Measurements from ENCODE around the gene PTPRD.

Gene PTPRD

DNA sequence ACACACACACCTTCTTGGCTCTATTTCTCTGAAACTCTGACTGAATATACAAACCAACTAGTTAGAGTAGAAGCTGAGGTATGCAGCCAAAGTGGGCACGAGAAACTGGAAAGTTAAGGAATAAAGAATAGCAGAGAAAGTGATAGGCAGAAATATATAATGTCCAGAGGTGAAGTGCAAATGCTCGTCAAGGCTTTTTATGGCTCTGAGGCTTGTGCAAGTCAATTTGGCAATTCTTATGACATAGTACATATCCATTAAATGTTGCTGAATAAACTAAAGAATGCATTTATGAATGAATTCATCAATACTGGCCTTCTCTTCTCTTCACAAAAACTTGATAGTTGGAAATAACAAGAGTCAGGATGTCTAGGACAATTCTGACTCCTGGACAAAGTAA, 2323.1 kb downstream of the PTPRD start:
- Histone ChIP-seq H3K9me2 (replicated peaks; ENCODE audit: insufficient read depth, low read length) (no peaks in the 10 kb centered on the region), H3K27ac (ENCODE audit: low read depth, low read length) (no peak overlapping the region), H2AFZ (ENCODE audit: low read depth, low read length, severe bottlenecking) (no peak overlapping the region), H3K9ac (ENCODE audit: low read length) (no peak overlapping the region), H4K20me1 (ENCODE audit: low read depth, low read length) (no peaks in the 10 kb centered on the region), H3K4me3 (ENCODE audit: insufficient read depth, low read length, poor library complexity, severe bottlenecking) (no peak overlapping the region), H3K9me3 (ENCODE audit: insufficient read depth, low read length) (no peaks in the 10 kb centered on the region), H3K79me2 (ENCODE audit: insufficient read depth, low read length) (no peaks in the 10 kb centered on the region), H3K27me3 (ENCODE audit: low read length) (no peaks in the 10 kb centered on the region), H3F3A (ENCODE audit: insufficient read depth) (no peaks in the 10 kb centered on the region), H3K36me3 (ENCODE audit: low read length) (no peaks in the 10 kb centered on the region), H3K4me2 (ENCODE audit: low read depth, low read length, poor library complexity, severe bottlenecking) (no peak overlapping the region)
- TF ChIP-seq EZH2phosphoT487 (conservative IDR thresholded peaks at IDR 0.05; ENCODE audit: low read length) = no peak
- TF ChIP-seq, protein P1, sequence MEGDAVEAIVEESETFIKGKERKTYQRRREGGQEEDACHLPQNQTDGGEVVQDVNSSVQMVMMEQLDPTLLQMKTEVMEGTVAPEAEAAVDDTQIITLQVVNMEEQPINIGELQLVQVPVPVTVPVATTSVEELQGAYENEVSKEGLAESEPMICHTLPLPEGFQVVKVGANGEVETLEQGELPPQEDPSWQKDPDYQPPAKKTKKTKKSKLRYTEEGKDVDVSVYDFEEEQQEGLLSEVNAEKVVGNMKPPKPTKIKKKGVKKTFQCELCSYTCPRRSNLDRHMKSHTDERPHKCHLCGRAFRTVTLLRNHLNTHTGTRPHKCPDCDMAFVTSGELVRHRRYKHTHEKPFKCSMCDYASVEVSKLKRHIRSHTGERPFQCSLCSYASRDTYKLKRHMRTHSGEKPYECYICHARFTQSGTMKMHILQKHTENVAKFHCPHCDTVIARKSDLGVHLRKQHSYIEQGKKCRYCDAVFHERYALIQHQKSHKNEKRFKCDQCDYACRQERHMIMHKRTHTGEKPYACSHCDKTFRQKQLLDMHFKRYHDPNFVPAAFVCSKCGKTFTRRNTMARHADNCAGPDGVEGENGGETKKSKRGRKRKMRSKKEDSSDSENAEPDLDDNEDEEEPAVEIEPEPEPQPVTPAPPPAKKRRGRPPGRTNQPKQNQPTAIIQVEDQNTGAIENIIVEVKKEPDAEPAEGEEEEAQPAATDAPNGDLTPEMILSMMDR (IDR thresholded peaks at IDR 0.05; ENCODE audit: insufficient read depth, low read length, poor library complexity, severe bottlenecking) = no peak

DNA sequence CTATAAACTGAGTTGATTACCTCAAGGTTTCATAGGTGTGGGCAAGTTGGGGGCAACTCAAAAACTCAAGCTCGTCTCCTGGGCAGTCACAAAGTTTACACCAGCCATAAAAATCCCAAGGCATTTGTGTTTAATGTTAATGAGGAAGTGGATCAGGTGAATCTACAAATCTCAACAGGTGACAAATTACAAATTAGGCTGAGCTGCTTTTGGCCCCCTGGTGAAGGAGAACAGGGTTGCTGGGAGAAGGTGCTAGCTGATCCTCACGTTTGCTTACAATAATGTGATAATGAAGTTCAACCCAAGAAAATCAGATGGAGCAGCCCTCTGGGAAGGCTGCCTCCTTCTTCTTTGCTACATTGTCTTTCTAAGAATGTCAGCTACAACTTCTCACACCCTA, 2324.8 kb downstream of the PTPRD start:
- Histone ChIP-seq H3K27ac (ENCODE audit: low read depth, low read length) (no peak overlapping the region), H4K20me1 (ENCODE audit: low read depth, low read length) (no peaks in the 10 kb centered on the region), H3K4me3 (ENCODE audit: insufficient read depth, low read length, poor library complexity, severe bottlenecking) (no peak overlapping the region), H3F3A (ENCODE audit: insufficient read depth) (no peaks in the 10 kb centered on the region), H3K79me2 (ENCODE audit: insufficient read depth, low read length) (no peaks in the 10 kb centered on the region), H3K9me3 (ENCODE audit: insufficient read depth, low read length) (no peaks in the 10 kb centered on the region), H3K36me3 (ENCODE audit: low read length) (no peaks in the 10 kb centered on the region), H3K9me2 (replicated peaks; ENCODE audit: insufficient read depth, low read length) (no peaks in the 10 kb centered on the region), H2AFZ (ENCODE audit: low read depth, low read length, severe bottlenecking) (no peak overlapping the region), H3K9ac (ENCODE audit: low read length) (no peak overlapping the region), H3K4me2 (ENCODE audit: low read depth, low read length, poor library complexity, severe bottlenecking) (no peak overlapping the region), H3K27me3 (ENCODE audit: low read length) (no peaks in the 10 kb centered on the region)
- TF ChIP-seq, protein P1 (IDR thresholded peaks at IDR 0.05; ENCODE audit: insufficient read depth, low read length, poor library complexity, severe bottlenecking) = no peak
- no peak for TF ChIP-seq EZH2phosphoT487 (conservative IDR thresholded peaks at IDR 0.05; ENCODE audit: low read length)

DNA sequence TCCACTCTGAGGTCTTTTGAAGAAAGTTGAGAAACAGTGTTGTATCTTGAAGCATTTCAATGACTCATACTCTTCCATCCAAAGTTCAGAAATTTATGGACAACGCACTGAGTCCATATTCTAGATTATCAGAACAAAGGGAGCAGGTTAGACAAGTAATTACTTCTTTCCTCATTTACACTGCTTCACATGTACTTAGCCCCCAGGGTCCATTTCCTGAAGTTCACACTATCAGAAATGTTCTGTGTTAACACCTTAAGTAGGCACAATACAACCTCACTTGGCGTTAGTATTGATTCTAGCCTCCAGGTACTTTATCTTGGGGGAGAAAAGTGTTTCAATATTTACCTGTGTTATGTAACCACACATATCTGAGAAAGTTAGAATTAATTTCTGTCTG, 2325.3 kb downstream of the PTPRD start:
- H3K9me3 ChIP-seq (ENCODE audit: insufficient read depth, low read length) = no peaks in the 10 kb centered on the region
- H3F3A ChIP-seq (ENCODE audit: insufficient read depth) = no peaks in the 10 kb centered on the region
- H3K36me3 ChIP-seq (ENCODE audit: low read length) = no peaks in the 10 kb centered on the region
- no peak overlapping the region for H2AFZ ChIP-seq (ENCODE audit: low read depth, low read length, severe bottlenecking)
- H3K4me3 ChIP-seq (ENCODE audit: insufficient read depth, low read length, poor library complexity, severe bottlenecking) = no peak overlapping the region
- no peaks in the 10 kb centered on the region for H3K9me2 ChIP-seq (replicated peaks; ENCODE audit: insufficient read depth, low read length)
- H3K27me3 ChIP-seq (ENCODE audit: low read length) = no peaks in the 10 kb centered on the region
- H4K20me1 ChIP-seq (ENCODE audit: low read depth, low read length) = no peaks in the 10 kb centered on the region
- H3K27ac ChIP-seq (ENCODE audit: low read depth, low read length) = no peak overlapping the region
- no peak overlapping the region for H3K4me2 ChIP-seq (ENCODE audit: low read depth, low read length, poor library complexity, severe bottlenecking)
- no peak overlapping the region for H3K9ac ChIP-seq (ENCODE audit: low read length)
- no peaks in the 10 kb centered on the region for H3K79me2 ChIP-seq (ENCODE audit: insufficient read depth, low read length)
- TF ChIP-seq, protein P1 (IDR thresholded peaks at IDR 0.05; ENCODE audit: insufficient read depth, low read length, poor library complexity, severe bottlenecking) = no peak
- no peak for TF ChIP-seq EZH2phosphoT487 (conservative IDR thresholded peaks at IDR 0.05; ENCODE audit: low read length)
